ENCODE measurements around the gene FAM98C.

DNA sequence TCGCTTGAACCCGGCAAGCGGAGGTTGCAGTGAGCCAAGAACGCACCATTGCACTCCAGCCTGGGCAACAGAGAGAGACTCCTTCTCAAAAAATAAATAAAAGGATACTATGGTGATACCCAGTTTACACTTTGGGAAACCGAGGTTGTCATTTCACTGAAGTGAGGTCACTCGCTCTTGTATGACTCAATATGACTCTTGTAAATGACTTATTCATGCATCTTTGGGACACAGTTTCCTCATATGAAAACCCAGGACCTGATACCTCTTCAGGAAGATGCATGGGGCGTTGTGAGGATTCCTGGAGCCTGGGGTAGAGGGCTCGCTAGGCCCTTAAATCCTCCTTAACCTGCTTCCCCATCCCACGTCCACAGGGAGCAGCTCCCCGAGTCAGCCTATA lies 24.0 kb upstream of the FAM98C start:
- TF ChIP-seq, protein P1, sequence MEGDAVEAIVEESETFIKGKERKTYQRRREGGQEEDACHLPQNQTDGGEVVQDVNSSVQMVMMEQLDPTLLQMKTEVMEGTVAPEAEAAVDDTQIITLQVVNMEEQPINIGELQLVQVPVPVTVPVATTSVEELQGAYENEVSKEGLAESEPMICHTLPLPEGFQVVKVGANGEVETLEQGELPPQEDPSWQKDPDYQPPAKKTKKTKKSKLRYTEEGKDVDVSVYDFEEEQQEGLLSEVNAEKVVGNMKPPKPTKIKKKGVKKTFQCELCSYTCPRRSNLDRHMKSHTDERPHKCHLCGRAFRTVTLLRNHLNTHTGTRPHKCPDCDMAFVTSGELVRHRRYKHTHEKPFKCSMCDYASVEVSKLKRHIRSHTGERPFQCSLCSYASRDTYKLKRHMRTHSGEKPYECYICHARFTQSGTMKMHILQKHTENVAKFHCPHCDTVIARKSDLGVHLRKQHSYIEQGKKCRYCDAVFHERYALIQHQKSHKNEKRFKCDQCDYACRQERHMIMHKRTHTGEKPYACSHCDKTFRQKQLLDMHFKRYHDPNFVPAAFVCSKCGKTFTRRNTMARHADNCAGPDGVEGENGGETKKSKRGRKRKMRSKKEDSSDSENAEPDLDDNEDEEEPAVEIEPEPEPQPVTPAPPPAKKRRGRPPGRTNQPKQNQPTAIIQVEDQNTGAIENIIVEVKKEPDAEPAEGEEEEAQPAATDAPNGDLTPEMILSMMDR (IDR thresholded peaks at IDR 0.05): no peak
- no peak for TF ChIP-seq POLR2AphosphoS5 (IDR thresholded peaks at IDR 0.05)
- TF ChIP-seq EP300 (IDR thresholded peaks at IDR 0.05): no peak

Data from upper lobe of left lung (tissue), 4 donors.